HG02763 (cell line): Measurements from ENCODE around the gene FAM241A.
A peak's percentile ranks its signal among the peaks of the same experiment; 100 is the strongest.
"Not testable (repeated sequence)": the region's sequence is repeated elsewhere in the genome, so short reads cannot be mapped to it uniquely, and the experiment has no call there.

Experiments used
- ATAC-seq: cut with Tn5 transposase; IDR thresholded peaks from one replicate; pipeline ENCODE4 v1.9.1; 2021; ENCODE audit warnings: mild to moderate bottlenecking, moderate library complexity; ENCODE audit not compliant: unreplicated experiment

FAM241A gene

DNA sequence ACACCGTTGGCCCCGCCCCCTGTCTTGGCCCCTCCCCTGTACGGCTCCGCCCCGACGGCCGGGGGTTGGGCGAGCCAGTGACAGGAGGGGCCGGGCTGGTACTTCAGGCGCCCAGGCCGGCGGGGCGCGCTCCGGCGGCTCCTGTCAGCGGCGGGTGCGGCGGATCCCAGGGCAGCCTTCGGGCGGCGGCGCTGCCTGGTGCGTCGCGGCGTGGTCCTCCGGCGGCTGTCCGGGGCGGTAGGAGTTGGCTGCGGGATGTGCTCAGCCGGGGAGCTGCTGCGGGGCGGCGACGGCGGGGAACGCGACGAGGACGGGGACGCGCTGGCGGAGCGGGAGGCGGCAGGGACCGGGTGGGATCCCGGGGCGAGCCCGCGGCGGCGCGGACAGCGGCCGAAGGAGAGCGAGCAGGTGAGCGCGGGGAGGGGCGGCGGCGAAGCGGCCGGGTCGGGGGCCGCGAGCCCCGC is at the start of gene FAM241A:
FAM241A (plus strand) TSS at position 129 of the 464 bp plus-strand sequence; CDS start at position 256, 127 bp downstream.
- ATAC-seq, result peak; percentile 93

DNA sequence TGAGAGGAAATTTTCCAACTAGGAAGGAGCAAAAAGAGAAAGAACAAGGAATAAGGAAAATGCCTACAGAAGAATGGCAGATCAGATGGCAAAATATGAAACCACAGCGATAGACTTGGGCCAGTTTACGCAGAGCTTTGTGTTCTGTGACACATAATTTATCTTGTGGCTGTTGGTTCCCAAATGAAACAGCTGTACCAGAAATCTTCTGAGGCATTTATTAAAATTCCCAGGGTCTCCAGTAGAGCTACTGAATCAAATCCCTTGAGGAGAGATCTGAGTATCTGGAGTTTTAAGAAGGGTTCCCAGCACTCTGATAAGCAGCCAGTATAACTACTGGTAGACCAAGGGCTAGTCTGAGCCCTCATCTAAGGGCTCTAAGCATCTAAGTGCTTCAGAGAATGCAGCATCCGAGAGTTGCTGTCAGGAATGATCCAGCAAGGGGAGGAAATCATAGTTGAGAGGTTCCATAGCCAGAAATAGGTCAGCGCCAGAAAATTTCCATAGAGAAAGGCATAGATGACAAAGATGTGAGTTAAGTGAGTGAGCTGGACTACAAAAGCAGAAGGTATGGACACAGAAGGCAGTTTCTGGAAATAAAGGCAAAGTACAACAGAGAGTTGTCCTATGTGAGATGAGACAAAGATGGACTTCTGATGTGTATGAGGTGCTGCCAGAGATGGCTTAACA is 46.3 kb upstream of the FAM241A start:
- no peak for ATAC-seq

GRCh38 chr4:112099701-112100297 is 45.5 kb upstream of the FAM241A start:
- ATAC-seq, result peak; percentile 66

GRCh38 chr4:112102875-112103370 is 42.3 kb upstream of the FAM241A start:
- ATAC-seq, result no peak

- ATAC-seq, result no peak
Observed at GRCh38 chr4:112105201-112105969, 39.9 kb upstream of the FAM241A start.

DNA sequence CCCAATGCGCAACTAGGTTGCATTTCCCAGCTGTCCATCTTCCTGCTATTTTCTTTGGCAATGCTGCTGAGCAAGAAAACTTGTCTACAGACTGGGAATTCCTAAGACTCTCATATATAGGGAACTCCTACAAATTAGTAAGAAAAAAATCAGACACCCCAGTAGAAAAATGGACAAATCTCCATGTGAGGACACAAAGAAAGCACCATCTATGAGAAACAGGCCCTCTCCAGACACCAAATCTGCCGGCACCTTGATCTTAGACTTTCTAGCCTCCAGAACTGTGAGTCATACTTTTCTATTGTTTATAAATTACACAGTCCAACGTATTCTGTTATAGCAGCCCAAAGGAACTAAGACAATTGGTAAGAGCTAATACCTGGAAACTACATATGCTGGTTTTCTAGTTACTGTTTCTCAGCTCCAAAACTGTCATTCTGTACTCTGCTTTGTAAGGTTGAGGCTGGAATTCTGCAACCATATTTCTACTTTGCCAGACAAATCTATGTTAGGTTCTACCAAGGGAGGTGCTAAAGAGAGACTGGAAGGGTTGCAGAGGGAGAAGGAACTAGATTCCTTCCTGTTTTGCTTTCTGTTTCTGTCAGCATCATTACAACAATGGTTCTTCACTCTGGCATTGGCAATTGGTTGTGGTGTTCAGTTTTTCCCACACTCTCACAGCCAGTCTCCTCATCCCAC is 35.7 kb upstream of the FAM241A start:
- peak; percentile 60 for ATAC-seq

GRCh38 chr4:112110059-112110425 is 35.2 kb upstream of the FAM241A start:
- no peak for ATAC-seq

GRCh38 chr4:112111306-112111705 is 33.9 kb upstream of the FAM241A start:
- no peak for ATAC-seq

GRCh38 chr4:112112095-112112494 is 33.2 kb upstream of the FAM241A start:
- not testable (repeated sequence) for ATAC-seq

DNA sequence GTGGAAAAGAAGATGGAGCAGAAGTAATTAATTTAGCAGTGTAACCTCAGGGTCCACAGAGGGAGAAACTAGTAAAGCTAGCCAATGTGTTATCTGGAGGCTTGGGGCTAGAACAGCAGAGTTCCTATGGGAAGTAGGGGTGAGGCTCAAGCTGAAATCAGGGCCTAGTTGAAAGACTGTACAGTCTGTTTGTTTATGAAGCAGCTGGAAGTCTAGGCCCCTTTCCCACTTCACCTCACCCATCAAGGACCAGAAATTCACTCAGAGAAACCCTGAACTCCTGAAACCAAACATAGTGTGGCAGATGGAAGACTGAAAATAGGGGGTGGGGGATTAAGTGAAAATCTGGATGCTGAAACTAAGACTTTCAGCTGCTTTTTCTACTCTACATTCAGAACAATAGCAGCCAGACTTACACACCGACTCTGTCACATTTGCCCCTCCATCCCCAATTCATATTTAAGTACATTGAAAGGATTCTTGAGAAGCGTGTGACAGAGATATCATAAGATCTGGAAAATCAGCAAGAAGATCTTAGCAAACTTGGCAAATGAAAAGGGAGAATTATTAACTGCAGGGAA is 32.6 kb upstream of the FAM241A start:
- no peak for ATAC-seq

GRCh38 chr4:112113864-112114263 is 31.4 kb upstream of the FAM241A start:
- no peak for ATAC-seq

DNA sequence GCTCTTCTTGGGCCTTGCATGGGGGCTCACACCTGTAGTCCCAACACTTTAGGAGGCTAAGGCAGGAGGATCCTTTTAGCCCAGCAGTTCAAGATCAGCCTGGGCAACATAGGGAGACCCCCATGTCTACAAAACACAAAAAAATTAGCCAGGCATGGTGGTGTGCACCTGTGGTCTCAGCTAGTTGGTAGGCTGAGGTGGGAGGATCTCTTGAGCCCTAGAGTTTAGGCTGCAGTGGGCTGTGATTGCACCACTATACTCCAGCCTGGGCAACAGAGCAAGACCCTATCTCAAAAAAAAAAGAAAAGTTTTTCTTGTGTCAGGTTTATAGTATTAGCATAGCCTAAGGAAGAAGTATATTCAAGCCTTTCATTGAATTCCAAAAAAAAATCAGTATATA is 30.8 kb upstream of the FAM241A start:
- ATAC-seq, result no peak

- no peak for ATAC-seq
Observed at GRCh38 chr4:112118742-112119352, 26.4 kb upstream of the FAM241A start.

DNA sequence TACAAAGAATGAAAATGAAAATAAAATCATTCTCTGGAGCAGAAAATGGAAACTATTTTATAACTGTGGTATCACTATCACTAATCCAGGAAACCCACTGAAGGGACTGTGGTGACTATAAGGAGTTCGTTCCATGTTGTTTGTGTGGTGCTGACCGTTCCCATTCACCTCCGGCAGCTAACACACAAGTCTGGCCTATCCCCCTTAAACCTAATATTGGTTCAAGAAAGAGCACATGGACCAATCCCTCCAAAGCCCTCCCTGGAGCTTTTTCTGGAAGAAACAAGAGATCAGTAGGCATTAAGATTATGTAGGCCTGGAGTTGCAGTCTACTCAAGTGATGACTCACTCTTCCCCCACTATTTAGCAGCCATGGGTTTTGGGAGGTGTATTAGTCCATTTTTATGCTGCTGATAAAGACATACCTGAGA is 25.9 kb upstream of the FAM241A start:
- ATAC-seq, result peak; percentile 80

GRCh38 chr4:112120021-112120420 is 25.2 kb upstream of the FAM241A start:
- no peak for ATAC-seq

- ATAC-seq, result no peak
Observed at GRCh38 chr4:112125416-112125815, 19.8 kb upstream of the FAM241A start.

DNA sequence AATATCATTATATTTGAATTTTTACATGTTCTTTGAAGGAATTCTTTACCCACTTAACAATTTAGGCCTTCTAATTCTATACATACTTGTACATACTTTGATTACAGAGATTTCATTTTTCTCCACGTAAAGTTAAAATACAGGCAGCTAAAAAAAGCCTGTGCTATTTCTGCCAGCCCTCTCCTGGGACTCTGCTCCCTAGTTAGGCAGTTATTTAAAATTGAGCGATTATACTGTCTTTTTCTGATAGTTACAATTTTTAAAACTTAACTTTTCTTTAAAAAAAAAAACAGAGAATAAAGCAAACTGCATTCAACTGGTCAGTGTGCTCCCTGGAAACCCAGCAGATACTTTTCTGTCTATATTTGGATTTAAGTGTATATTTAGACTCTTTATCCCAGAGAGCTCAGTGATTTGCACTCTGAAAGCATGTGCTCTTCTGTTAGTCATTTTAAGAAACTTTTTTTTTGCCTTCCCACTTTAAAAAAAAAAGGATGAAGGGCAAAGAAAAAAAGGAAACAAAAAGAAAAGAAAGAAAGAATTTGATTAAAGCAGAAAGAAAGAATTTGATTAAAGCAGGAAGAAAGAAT is 18.1 kb upstream of the FAM241A start:
- ATAC-seq, result no peak

DNA sequence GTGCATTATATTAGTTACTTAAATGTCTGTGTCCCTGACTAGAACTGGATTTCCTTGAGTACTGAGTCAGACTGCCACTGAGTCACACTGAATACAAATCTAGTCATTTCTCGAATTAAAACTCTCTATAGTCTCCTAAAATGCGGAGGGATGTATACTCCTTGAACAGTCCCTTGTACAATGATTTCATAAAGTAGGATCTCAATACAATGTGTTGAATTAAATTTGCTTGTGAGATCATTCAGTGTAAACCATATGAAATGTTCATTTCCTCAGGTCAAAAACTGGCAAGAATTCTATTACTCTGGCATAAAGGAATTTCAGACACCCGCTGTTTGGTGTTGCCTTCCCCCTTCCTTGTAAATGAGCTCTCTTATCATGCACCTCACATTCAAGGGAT is 17.5 kb upstream of the FAM241A start:
- ATAC-seq, result no peak

DNA sequence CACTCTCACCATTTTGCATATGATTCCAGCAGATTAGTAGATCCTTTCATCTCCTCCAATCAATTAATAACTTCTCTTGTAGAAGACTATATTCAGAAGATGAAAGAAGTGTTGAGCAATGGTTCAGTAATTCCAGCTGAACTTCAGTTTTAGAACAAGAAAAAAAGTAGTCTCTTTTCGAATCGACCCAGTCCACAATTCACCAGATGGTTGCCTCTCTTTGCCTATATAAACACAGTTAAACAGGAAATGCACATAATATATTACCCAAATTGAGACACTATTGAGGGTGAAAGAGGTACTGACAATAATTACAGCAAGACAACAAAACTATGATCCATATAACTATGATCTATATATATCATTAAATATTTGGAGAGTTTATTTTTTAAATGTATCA is 16.8 kb upstream of the FAM241A start:
- no peak for ATAC-seq

DNA sequence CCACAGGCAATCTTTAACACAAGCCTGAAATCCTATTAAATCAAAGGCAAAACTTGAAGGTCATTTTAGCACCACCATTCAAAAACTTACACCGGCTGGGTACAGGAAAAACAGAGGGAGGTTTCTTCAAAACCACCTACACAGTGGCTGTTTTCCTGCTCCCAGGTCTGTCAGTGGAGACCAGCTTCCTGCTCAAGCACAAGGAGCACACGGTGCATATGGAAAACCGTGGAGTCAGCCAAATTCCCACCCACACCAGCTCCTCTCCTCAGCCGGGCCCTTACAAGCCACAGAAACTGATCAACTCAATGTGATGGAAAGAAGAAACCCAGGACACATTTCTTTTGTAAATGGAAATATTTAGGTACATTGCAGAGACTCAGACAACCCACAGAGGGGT is 14.3 kb upstream of the FAM241A start:
- ATAC-seq, result no peak
